Neuron (in vitro differentiated cells): ENCODE results near the gene LIX1L.

Experiments used
- H2AFZ ChIP-seq: one replicate; pipeline ENCODE4 v1.6.1; 2013; ENCODE audit warnings: low read depth, mild to moderate bottlenecking, inconsistent platforms, low read length, moderate library complexity
- H3K27me3 ChIP-seq: one replicate; pipeline ENCODE4 v1.6.1; 2013; ENCODE audit warnings: low read length; ENCODE audit not compliant: insufficient read depth
- H3K36me3 ChIP-seq: one replicate; pipeline ENCODE4 v1.6.1; 2013; ENCODE audit warnings: low read length; ENCODE audit not compliant: insufficient read depth
- H3K4me1 ChIP-seq: one replicate; pipeline ENCODE4 v1.6.1; 2013; ENCODE audit warnings: low read length; ENCODE audit not compliant: insufficient read depth
- H3K4me3 ChIP-seq: 2 replicates; pipeline ENCODE4 v1.5.1; 2013; ENCODE audit warnings: mild to moderate bottlenecking, low read length, moderate library complexity
- H3K9me3 ChIP-seq: one replicate; pipeline ENCODE4 v1.6.1; 2013; ENCODE audit warnings: low read length

Gene LIX1L

GRCh38 chr1:145979746-145980456 is 22.1 kb upstream of the LIX1L start:
- H3K9me3 ChIP-seq = no peaks in the 10 kb centered on the region
- no peaks in the 10 kb centered on the region for H3K36me3 ChIP-seq
- H3K4me1 ChIP-seq = peaks cover 32% of the 10 kb centered on the region
- no peak overlapping the region for H3K4me3 ChIP-seq
- no peak overlapping the region for H2AFZ ChIP-seq
- H3K27me3 ChIP-seq = no peaks in the 10 kb centered on the region

GRCh38 chr1:145978854-145979745 is 21.3 kb upstream of the LIX1L start:
- Histone ChIP-seq H2AFZ (no peak overlapping the region), H3K36me3 (no peaks in the 10 kb centered on the region), H3K9me3 (no peaks in the 10 kb centered on the region), H3K4me1 (peaks cover 29% of the 10 kb centered on the region), H3K4me3 (peak overlapping the region; percentile 25), H3K27me3 (no peaks in the 10 kb centered on the region)

- no peaks in the 10 kb centered on the region for H3K9me3 ChIP-seq
- H3K27me3 ChIP-seq = no peaks in the 10 kb centered on the region
- H3K36me3 ChIP-seq = no peaks in the 10 kb centered on the region
- peak overlapping the region; percentile 25 for H3K4me3 ChIP-seq
- peaks cover 29% of the 10 kb centered on the region for H3K4me1 ChIP-seq
- H2AFZ ChIP-seq = no peak overlapping the region
These were observed 20.6 kb upstream of the LIX1L start for GRCh38 chr1:145978471-145978853.

DNA sequence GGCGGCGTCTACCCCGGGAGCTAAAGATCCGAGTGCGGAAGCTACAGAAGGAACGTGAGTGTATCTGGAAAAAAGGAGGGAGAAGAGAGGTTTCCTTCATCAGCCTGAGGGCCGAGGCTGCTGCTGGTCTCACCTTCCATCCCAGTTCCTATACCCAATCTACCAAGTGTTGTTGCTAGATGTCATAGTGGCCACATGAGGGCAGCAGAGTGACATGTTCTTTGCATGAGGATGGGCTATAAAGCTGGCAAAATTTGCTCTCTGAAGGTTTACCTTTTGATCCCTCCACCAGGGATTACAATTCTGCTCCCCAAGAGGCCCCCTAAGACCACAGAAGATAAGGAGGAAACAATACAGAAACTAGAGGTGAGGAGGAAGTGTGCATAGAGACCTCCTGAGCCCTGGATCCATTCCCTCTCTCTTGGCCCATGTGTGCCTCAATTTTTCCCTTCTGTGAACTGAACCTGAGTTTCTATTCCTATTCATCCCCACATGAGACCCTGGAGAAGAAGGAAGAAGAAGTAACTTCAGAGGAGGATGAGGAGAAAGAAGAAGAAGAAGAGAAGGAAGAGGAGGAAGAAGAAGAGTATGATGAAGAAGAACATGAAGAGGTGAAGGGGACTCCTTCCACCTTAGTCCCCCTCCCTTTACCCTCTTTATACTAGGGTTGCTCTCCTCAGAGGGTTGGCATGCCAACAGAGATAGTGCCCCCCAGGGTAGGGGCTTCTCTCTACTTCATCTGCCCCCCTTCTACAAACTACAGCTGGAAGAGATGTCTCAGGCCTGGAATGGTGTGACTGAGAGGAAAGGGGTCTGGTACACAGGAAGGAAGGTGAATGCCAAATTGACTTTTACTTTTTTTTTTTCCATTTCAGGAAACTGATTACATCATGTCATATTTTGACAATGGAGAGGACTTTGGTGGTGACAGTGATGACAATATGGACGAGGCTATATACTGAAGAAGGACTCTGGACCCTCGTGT is 20.0 kb upstream of the LIX1L start:
- Histone ChIP-seq H3K27me3 (no peaks in the 10 kb centered on the region), H3K4me3 (peak overlapping the region; percentile 25), H3K36me3 (no peaks in the 10 kb centered on the region), H3K4me1 (peaks cover 29% of the 10 kb centered on the region), H2AFZ (no peak overlapping the region), H3K9me3 (no peaks in the 10 kb centered on the region)

DNA sequence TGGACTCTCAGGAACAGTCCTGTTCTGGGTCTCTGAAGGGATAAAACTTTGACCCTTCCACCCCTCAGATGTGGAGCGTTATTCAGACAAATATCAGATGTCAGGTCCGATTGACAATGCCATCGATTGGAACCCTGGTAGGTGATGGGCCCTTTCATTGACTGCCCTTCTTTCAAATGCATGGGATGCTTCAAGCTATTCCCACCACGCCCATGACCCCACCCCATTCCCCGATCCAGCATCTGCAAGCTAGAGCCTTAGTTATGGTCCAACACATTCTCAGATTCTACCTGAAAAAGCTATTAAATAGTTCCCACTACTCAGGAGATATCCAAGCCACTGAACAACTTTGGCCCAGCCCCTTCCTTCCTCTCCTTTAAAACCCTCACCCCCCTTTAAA is 19.2 kb upstream of the LIX1L start:
- Histone ChIP-seq H2AFZ (no peak overlapping the region), H3K27me3 (no peaks in the 10 kb centered on the region), H3K4me1 (peaks cover 29% of the 10 kb centered on the region), H3K4me3 (no peak overlapping the region), H3K9me3 (no peaks in the 10 kb centered on the region), H3K36me3 (no peaks in the 10 kb centered on the region)

DNA sequence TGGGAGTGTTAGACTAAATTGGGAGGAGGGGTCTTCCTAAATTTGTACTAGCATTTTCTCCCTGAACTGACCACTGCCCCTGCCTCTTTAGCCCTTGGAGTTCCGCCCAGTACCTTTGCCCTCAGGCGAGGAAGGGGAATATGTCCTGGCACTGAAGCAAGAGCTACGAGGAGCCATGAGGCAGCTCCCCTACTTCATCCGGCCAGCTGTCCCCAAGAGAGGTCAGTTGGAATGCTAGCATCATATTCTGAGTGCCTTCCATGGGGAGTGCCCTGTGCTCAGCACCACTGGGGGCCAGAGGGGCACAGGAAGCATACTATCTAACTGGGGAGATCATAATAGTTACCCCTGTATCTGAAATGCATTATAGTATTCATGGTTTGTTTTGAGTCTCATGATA is 17.4 kb upstream of the LIX1L start:
- no peaks in the 10 kb centered on the region for H3K9me3 ChIP-seq
- H3K27me3 ChIP-seq = no peaks in the 10 kb centered on the region
- no peak overlapping the region for H2AFZ ChIP-seq
- H3K4me1 ChIP-seq = peaks cover 23% of the 10 kb centered on the region
- H3K4me3 ChIP-seq = no peak overlapping the region
- no peaks in the 10 kb centered on the region for H3K36me3 ChIP-seq

GRCh38 chr1:145974721-145975120 is 16.9 kb upstream of the LIX1L start:
- Histone ChIP-seq H3K4me3 (no peak overlapping the region), H3K27me3 (no peaks in the 10 kb centered on the region), H3K4me1 (peaks cover 18% of the 10 kb centered on the region), H3K36me3 (no peaks in the 10 kb centered on the region), H2AFZ (no peak overlapping the region), H3K9me3 (no peaks in the 10 kb centered on the region)

DNA sequence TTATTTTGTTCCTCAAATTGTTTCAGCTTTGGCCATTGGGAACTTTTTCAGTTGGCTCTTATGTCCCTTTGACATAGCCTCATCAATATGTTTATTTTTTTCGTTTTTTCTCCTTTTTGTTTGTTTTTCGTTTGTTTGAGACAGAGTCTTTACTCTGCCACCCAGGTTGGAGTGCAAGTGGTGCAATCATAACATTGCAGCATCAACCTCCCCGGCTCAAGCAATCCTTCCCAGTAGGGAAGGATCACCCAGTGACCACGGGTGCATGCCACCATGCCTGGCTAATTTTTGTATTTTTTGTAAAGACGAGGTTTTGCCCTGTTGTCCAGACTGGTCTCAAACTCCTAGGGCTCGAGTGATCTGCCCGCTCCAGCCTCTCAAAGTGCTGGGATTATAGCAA is 14.8 kb upstream of the LIX1L start:
- no peaks in the 10 kb centered on the region for H3K27me3 ChIP-seq
- H3K4me1 ChIP-seq = no peaks in the 10 kb centered on the region
- peaks cover under 1% of the 10 kb centered on the region for H3K9me3 ChIP-seq
- no peak overlapping the region for H2AFZ ChIP-seq
- no peaks in the 10 kb centered on the region for H3K36me3 ChIP-seq
- no peak overlapping the region for H3K4me3 ChIP-seq

GRCh38 chr1:145967288-145967687 is 9.5 kb upstream of the LIX1L start:
- peaks cover 4% of the 10 kb centered on the region for H3K9me3 ChIP-seq
- H3K4me1 ChIP-seq = peaks cover 19% of the 10 kb centered on the region
- H2AFZ ChIP-seq = no peak overlapping the region
- no peaks in the 10 kb centered on the region for H3K36me3 ChIP-seq
- no peaks in the 10 kb centered on the region for H3K27me3 ChIP-seq
- H3K4me3 ChIP-seq = no peak overlapping the region

GRCh38 chr1:145965119-145965744 is 7.4 kb upstream of the LIX1L start:
- Histone ChIP-seq H2AFZ (peak overlapping the region; percentile 77), H3K4me3 (peak overlapping the region; percentile 92), H3K4me1 (peaks cover 32% of the 10 kb centered on the region), H3K9me3 (peaks cover 4% of the 10 kb centered on the region), H3K36me3 (no peaks in the 10 kb centered on the region), H3K27me3 (no peaks in the 10 kb centered on the region)

DNA sequence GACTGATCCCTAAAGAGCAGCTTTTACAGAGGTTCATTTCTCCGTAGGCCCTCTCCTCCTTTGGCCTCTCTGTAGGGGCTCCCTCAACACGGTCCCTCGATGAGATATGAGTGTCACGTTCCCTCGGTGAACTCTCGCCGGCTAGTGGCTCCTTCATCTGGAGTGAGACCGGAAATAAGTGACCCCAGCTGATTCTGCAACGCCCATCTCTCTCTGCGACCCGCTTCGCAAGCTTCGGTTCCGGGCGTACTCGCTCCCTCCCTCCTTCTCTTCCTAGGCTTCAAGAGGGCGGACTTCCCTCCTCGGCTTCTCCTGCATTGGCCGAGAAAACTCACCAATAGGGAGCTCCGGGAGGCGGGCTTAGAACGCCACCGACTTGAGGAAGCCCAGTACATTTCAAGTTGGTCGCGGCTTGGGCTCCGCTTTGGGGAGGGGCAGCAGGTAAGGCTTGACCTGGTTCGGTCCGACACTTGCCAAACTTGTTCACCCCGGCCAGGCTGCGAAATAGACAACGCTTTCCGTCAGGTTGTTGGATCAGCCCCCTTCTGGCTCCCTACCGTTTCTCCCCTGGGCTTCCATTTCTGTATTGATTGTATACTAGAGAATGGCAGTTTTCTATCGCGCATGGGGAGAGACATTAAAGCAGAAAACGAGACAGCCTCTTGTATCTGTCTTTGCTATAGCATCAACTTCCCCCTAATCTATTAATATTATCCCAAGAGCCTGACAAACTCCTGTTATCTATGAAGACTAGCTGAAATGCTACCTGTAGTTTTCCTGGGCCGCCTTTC is 6.7 kb upstream of the LIX1L start, which contains the start of the genes ANKRD34A and POLR3GL:
TSS of gene ANKRD34A (minus strand) at position 248 of the 791 bp plus-strand sequence. CDS start 2,816 bp downstream, outside the sequence.
TSS of gene POLR3GL (plus strand) at position 363 of the 791 bp plus-strand sequence. CDS start 10,176 bp downstream, outside the sequence.
- Histone ChIP-seq H3K4me1 (peaks cover 39% of the 10 kb centered on the region), H3K27me3 (no peaks in the 10 kb centered on the region), H3K4me3 (peak within 1 kb of the TSS; percentile 92), H2AFZ (peak within 1 kb of the TSS; percentile 77), H3K36me3 (no peaks in the 10 kb centered on the region), H3K9me3 (peaks cover 4% of the 10 kb centered on the region)
